ENCODE results near the gene ITCH. TPM values are rescaled to one million over a fixed set of nuclear protein-coding genes. Genes with fewer than 3 reads are reported as not detected.
A peak's percentile ranks its signal among the peaks of the same experiment; 100 is the strongest.

ITCH gene
- total and polyA plus RNA-seq, 2 experiments from 2014 or later: 14.3 to 39.2 TPM

- Histone ChIP-seq H3K4me1 (ENCODE audit: low read depth) (no peaks in the 10 kb centered on the region), H3K9me3 (ENCODE audit: low read depth) (no peaks in the 10 kb centered on the region), H3K36me3 (peaks cover 38% of the 10 kb centered on the region), H3K27me3 (no peaks in the 10 kb centered on the region), H3K27ac (peak overlapping the region; percentile 0), H3K4me3 (no peak overlapping the region)
- no peak for DNase-seq (ENCODE audit: low read depth in 1 of 2, low spot score in 1 of 2)
- TF ChIP-seq, protein P1, sequence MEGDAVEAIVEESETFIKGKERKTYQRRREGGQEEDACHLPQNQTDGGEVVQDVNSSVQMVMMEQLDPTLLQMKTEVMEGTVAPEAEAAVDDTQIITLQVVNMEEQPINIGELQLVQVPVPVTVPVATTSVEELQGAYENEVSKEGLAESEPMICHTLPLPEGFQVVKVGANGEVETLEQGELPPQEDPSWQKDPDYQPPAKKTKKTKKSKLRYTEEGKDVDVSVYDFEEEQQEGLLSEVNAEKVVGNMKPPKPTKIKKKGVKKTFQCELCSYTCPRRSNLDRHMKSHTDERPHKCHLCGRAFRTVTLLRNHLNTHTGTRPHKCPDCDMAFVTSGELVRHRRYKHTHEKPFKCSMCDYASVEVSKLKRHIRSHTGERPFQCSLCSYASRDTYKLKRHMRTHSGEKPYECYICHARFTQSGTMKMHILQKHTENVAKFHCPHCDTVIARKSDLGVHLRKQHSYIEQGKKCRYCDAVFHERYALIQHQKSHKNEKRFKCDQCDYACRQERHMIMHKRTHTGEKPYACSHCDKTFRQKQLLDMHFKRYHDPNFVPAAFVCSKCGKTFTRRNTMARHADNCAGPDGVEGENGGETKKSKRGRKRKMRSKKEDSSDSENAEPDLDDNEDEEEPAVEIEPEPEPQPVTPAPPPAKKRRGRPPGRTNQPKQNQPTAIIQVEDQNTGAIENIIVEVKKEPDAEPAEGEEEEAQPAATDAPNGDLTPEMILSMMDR (IDR thresholded peaks at IDR 0.05; ENCODE audit: low read depth, low read length): no peak
Measured at GRCh38 chr20:34459209-34459897, 96.3 kb downstream of the ITCH start.

- no peak for DNase-seq (ENCODE audit: low read depth in 1 of 2, low spot score in 1 of 2)
- Histone ChIP-seq H3K27ac (no peak overlapping the region), H3K4me1 (ENCODE audit: low read depth) (no peaks in the 10 kb centered on the region), H3K27me3 (no peaks in the 10 kb centered on the region), H3K36me3 (peaks cover 40% of the 10 kb centered on the region), H3K9me3 (ENCODE audit: low read depth) (no peaks in the 10 kb centered on the region), H3K4me3 (no peak overlapping the region)
- TF ChIP-seq, protein P1 (IDR thresholded peaks at IDR 0.05; ENCODE audit: low read depth, low read length): no peak
Measured at GRCh38 chr20:34461779-34462087, 98.7 kb downstream of the ITCH start.

- Histone ChIP-seq H3K36me3 (peaks cover 17% of the 10 kb centered on the region), H3K27me3 (no peaks in the 10 kb centered on the region), H3K4me3 (no peak overlapping the region), H3K27ac (no peak overlapping the region), H3K4me1 (ENCODE audit: low read depth) (peaks cover 13% of the 10 kb centered on the region), H3K9me3 (ENCODE audit: low read depth) (no peaks in the 10 kb centered on the region)
- TF ChIP-seq, protein P1 (IDR thresholded peaks at IDR 0.05; ENCODE audit: low read depth, low read length): no peak
- no peak for DNase-seq (ENCODE audit: low read depth in 1 of 2, low spot score in 1 of 2)
Measured at GRCh38 chr20:34468951-34469350, 105.9 kb downstream of the ITCH start.

DNA sequence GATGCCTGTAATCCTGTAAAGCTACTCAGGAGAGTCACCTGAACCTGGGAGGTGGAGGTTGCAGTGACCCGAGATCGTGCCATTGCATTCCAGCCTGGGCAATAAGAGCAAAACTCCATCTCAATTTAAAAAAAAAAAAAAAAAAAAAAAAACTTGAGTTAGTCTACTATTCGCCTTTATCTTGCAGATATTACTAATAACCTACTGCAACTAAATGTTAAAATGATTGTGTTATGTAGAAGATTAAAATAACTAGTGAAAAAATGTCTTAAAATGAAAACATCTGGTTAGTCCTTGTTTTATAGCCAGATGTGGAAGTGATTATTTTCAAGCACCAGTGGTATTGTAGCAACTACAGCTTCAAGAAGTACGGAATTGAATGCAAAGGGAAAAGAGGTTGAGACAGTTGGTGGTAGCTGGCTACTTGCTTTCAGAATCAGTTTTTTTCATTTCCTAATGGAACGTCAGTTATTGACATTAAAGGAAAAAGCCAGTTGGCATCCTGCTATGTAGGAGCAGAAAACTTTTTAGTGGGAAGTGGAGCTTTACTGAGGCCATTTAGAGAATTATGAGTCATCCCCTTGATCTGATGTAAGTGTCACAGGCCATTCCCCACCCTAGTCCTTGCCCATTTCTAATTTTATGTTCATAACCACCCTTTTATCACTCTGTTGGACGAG lies 109.3 kb downstream of the ITCH start:
- no peak overlapping the region for H3K27ac ChIP-seq
- peaks cover 13% of the 10 kb centered on the region for H3K4me1 ChIP-seq (ENCODE audit: low read depth)
- DNase-seq (ENCODE audit: low read depth in 1 of 2, low spot score in 1 of 2): peak in 1 of 2 donors; percentile 50
- no peaks in the 10 kb centered on the region for H3K9me3 ChIP-seq (ENCODE audit: low read depth)
- no peak overlapping the region for H3K4me3 ChIP-seq
- TF ChIP-seq, protein P1 (IDR thresholded peaks at IDR 0.05; ENCODE audit: low read depth, low read length): no peak
- H3K27me3 ChIP-seq: no peaks in the 10 kb centered on the region
- peaks cover 18% of the 10 kb centered on the region for H3K36me3 ChIP-seq

- H3K36me3 ChIP-seq: peaks cover 23% of the 10 kb centered on the region
- H3K27ac ChIP-seq: no peak overlapping the region
- TF ChIP-seq, protein P1 (IDR thresholded peaks at IDR 0.05; ENCODE audit: low read depth, low read length): peak; percentile 28
Measured at GRCh38 chr20:34473262-34473883, 110.3 kb downstream of the ITCH start.

More at GRCh38 chr20:34473262-34473883, 110.3 kb downstream of the ITCH start:
- DNase-seq (ENCODE audit: low read depth in 1 of 2, low spot score in 1 of 2): peak; percentile 58 to 70
- Histone ChIP-seq H3K4me3 (no peak overlapping the region), H3K4me1 (ENCODE audit: low read depth) (peaks cover 13% of the 10 kb centered on the region), H3K27me3 (no peaks in the 10 kb centered on the region), H3K9me3 (ENCODE audit: low read depth) (no peaks in the 10 kb centered on the region)
